HEK293 (cell line): ENCODE measurements around the gene GGTLC2.
A peak's percentile ranks its signal among the peaks of the same experiment; 100 is the strongest.

Experiments used
- CTCF ChIA-PET: fragments of 350-600 bp; formaldehyde crosslinking; extraction: SDS; loops from one replicate; lab custom pipeline; 2021; ENCODE audit warnings: antibody characterized with exemption; lab: Yijun Ruan, JAX
- POLR2A ChIA-PET: fragments of 300-600 bp; formaldehyde crosslinking; extraction: SDS; loops from one replicate; lab custom pipeline; 2020; ENCODE audit warnings: antibody characterized with exemption, inconsistent platforms; lab: Yijun Ruan, JAX
- H3K27ac ChIP-seq: fragments of 200-500 bp; sonication (Bioruptor generic); 2 replicates; pipeline ENCODE4 v1.5.1; 2014; ENCODE audit warnings: low read depth, low read length, control low read depth, inconsistent platforms; ENCODE audit errors: extremely low read depth
- H3K36me3 ChIP-seq, 2 experiments: fragments of 200-500 bp in 1 of 2; sonication (Bioruptor generic) in 1 of 2; 1 replicate in 1 of 2; 2 replicates in 1 of 2; pipeline ENCODE4 v1.5.1; 2014 to 2017; ENCODE audit warnings: inconsistent platforms in 2 of 2, low read length in 2 of 2; ENCODE audit not compliant: control insufficient read depth in 2 of 2, insufficient read depth in 1 of 2
- H3K4me1 ChIP-seq: fragments of 200-500 bp; sonication (Bioruptor generic); 2 replicates; pipeline ENCODE4 v1.5.1; 2014; ENCODE audit warnings: mild to moderate bottlenecking, low read length, inconsistent platforms; ENCODE audit not compliant: control insufficient read depth, insufficient read depth
- H3K4me3 ChIP-seq: 2 replicates; pipeline ENCODE4 v1.5.1; 2011; ENCODE audit warnings: low read depth, mild to moderate bottlenecking, control low read depth, low read length, moderate library complexity
- H3K9me3 ChIP-seq: fragments of 200-500 bp; sonication (Bioruptor generic); 2 replicates; pipeline ENCODE4 v1.5.1; 2014; ENCODE audit warnings: low read depth, low read length, inconsistent platforms; ENCODE audit not compliant: control insufficient read depth, insufficient read depth
- CTCF ChIP-seq: fragments of 450-650 bp; formaldehyde crosslinking; IDR thresholded peaks from 2 replicates; pipeline ENCODE4 v1.5.1; 2016; ENCODE audit warnings: missing biosample characterization, missing genetic modification characterization
- HOXD13 ChIP-seq: sonication (generic); formaldehyde crosslinking; IDR thresholded peaks from 2 replicates; pipeline ENCODE4 v1.8.0; 2022; ENCODE audit warnings: missing genetic modification reagents, borderline replicate concordance
- KLF8 ChIP-seq: fragments of 450-650 bp; formaldehyde crosslinking; IDR thresholded peaks from 2 replicates; pipeline ENCODE4 v1.5.1; 2016; ENCODE audit warnings: missing biosample characterization, missing genetic modification characterization
- RBAK ChIP-seq: fragments of 450-650 bp; formaldehyde crosslinking; IDR thresholded peaks from 2 replicates; pipeline ENCODE4 v1.5.1; 2016; ENCODE audit warnings: missing biosample characterization, missing genetic modification characterization
- SCRT1 ChIP-seq: fragments of 450-650 bp; formaldehyde crosslinking; IDR thresholded peaks from 2 replicates; pipeline ENCODE4 v1.5.1; 2016; ENCODE audit warnings: missing biosample characterization, missing genetic modification characterization, borderline replicate concordance
- SCRT2 ChIP-seq: fragments of 450-650 bp; formaldehyde crosslinking; IDR thresholded peaks from 2 replicates; pipeline ENCODE4 v1.5.1; 2016; ENCODE audit warnings: missing biosample characterization, missing genetic modification characterization
- YY1 ChIP-seq: fragments of 450-650 bp; formaldehyde crosslinking; IDR thresholded peaks from 2 replicates; pipeline ENCODE4 v1.5.1; 2018; ENCODE audit warnings: missing biosample characterization, missing genetic modification characterization
- ZNF10 ChIP-seq: fragments of 450-650 bp; formaldehyde crosslinking; IDR thresholded peaks from 2 replicates; pipeline ENCODE4 v1.5.1; 2017; ENCODE audit warnings: missing biosample characterization, missing genetic modification characterization
- ZNF121 ChIP-seq: fragments of 450-650 bp; formaldehyde crosslinking; IDR thresholded peaks from 2 replicates; pipeline ENCODE4 v1.5.1; 2016; ENCODE audit warnings: missing biosample characterization, missing genetic modification characterization
- ZNF133 ChIP-seq: fragments of 450-650 bp; formaldehyde crosslinking; IDR thresholded peaks from 2 replicates; pipeline ENCODE4 v1.5.1; 2016; ENCODE audit warnings: missing biosample characterization, missing genetic modification characterization
- ZNF155 ChIP-seq: fragments of 450-650 bp; formaldehyde crosslinking; IDR thresholded peaks from 2 replicates; pipeline ENCODE4 v1.5.1; 2016; ENCODE audit warnings: missing biosample characterization, missing genetic modification characterization
- ZNF404 ChIP-seq: fragments of 450-650 bp; formaldehyde crosslinking; IDR thresholded peaks from 2 replicates; pipeline ENCODE4 v1.5.1; 2017; ENCODE audit warnings: missing biosample characterization, missing genetic modification characterization
- ZNF473 ChIP-seq: fragments of 450-650 bp; formaldehyde crosslinking; IDR thresholded peaks from 2 replicates; pipeline ENCODE4 v1.5.1; 2017; ENCODE audit warnings: missing biosample characterization, missing genetic modification characterization
- ZNF544 ChIP-seq: fragments of 450-650 bp; formaldehyde crosslinking; IDR thresholded peaks from 2 replicates; pipeline ENCODE4 v1.5.0; 2017; ENCODE audit warnings: missing biosample characterization, missing genetic modification characterization
- ZNF560 ChIP-seq: fragments of 450-650 bp; formaldehyde crosslinking; IDR thresholded peaks from 2 replicates; pipeline ENCODE4 v1.5.1; 2017; ENCODE audit warnings: missing biosample characterization, missing genetic modification characterization, borderline replicate concordance
- ZNF610 ChIP-seq: fragments of 450-650 bp; formaldehyde crosslinking; IDR thresholded peaks from 2 replicates; pipeline ENCODE4 v1.5.1; 2016; ENCODE audit warnings: missing biosample characterization, missing genetic modification characterization, borderline replicate concordance
- ZNF654 ChIP-seq: fragments of 450-650 bp; formaldehyde crosslinking; IDR thresholded peaks from 2 replicates; pipeline ENCODE4 v1.5.1; 2016; ENCODE audit warnings: low read depth, missing biosample characterization, missing genetic modification characterization
- ZNF658 ChIP-seq: fragments of 450-650 bp; formaldehyde crosslinking; IDR thresholded peaks from 2 replicates; pipeline ENCODE4; 2016; ENCODE audit warnings: missing biosample characterization, missing genetic modification characterization
- ZNF837 ChIP-seq: fragments of 450-650 bp; formaldehyde crosslinking; IDR thresholded peaks from 2 replicates; pipeline ENCODE4 v1.5.1; 2016; ENCODE audit warnings: missing biosample characterization, missing genetic modification characterization
- TF ChIP-seq, protein P1 (sequence below): fragments of 450-650 bp; formaldehyde crosslinking; IDR thresholded peaks from 2 replicates; pipeline ENCODE4 v1.5.1; 2016; ENCODE audit warnings: missing biosample characterization, missing genetic modification characterization
- TF ChIP-seq, protein P2 (sequence below): fragments of 450-650 bp; formaldehyde crosslinking; IDR thresholded peaks from 2 replicates; pipeline ENCODE4 v1.5.1; 2017; ENCODE audit warnings: missing biosample characterization, missing genetic modification characterization
- TF ChIP-seq, protein P3 (sequence below): fragments of 450-650 bp; formaldehyde crosslinking; IDR thresholded peaks from 2 replicates; pipeline ENCODE4 v1.5.1; 2016; ENCODE audit warnings: missing biosample characterization, missing genetic modification characterization

Gene GGTLC2

GRCh38 chr22:22662095-22662494, 17.7 kb downstream of the GGTLC2 start:
- H3K36me3 ChIP-seq: no peaks in the 10 kb centered on the region
- CTCF ChIA-PET: interaction anchor here (0.6 to 1.7 kb wide), 5 partner anchors 23 to 552 kb away, joined by 3 to 5 read pairs (median 4); no protein-coding TSS in a partner anchor
- no peak overlapping the region for H3K4me3 ChIP-seq
- no peak for TF ChIP-seq ZNF658 (tag by site-specific recombination)
- TF ChIP-seq ZNF133 (tag by site-specific recombination): no peak
- no peak for TF ChIP-seq ZNF155
- TF ChIP-seq, all 188 proteins: peak for 0
- no peaks in the 10 kb centered on the region for H3K4me1 ChIP-seq
- no peak overlapping the region for H3K27ac ChIP-seq
- POLR2A ChIA-PET: no interaction called here
- no peaks in the 10 kb centered on the region for H3K9me3 ChIP-seq

GRCh38 chr22:22663861-22664800, 19.7 kb downstream of the GGTLC2 start:
- Histone ChIP-seq H3K36me3 (no peaks in the 10 kb centered on the region), H3K9me3 (no peaks in the 10 kb centered on the region), H3K4me1 (no peaks in the 10 kb centered on the region), H3K27ac (no peak overlapping the region), H3K4me3 (no peak overlapping the region)
- CTCF ChIA-PET: interaction anchor here (0.6 to 4.4 kb wide), 6 partner anchors 21 to 78 kb away, joined by 3 to 88 read pairs (median 6); no protein-coding TSS in a partner anchor
- POLR2A ChIA-PET: no interaction called here
- TF ChIP-seq, protein P1, sequence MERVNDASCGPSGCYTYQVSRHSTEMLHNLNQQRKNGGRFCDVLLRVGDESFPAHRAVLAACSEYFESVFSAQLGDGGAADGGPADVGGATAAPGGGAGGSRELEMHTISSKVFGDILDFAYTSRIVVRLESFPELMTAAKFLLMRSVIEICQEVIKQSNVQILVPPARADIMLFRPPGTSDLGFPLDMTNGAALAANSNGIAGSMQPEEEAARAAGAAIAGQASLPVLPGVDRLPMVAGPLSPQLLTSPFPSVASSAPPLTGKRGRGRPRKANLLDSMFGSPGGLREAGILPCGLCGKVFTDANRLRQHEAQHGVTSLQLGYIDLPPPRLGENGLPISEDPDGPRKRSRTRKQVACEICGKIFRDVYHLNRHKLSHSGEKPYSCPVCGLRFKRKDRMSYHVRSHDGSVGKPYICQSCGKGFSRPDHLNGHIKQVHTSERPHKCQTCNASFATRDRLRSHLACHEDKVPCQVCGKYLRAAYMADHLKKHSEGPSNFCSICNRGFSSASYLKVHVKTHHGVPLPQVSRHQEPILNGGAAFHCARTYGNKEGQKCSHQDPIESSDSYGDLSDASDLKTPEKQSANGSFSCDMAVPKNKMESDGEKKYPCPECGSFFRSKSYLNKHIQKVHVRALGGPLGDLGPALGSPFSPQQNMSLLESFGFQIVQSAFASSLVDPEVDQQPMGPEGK: no peak
- no peak for TF ChIP-seq ZNF610 (tag by site-specific recombination)
- no peak for TF ChIP-seq ZNF837
- TF ChIP-seq, protein P2, sequence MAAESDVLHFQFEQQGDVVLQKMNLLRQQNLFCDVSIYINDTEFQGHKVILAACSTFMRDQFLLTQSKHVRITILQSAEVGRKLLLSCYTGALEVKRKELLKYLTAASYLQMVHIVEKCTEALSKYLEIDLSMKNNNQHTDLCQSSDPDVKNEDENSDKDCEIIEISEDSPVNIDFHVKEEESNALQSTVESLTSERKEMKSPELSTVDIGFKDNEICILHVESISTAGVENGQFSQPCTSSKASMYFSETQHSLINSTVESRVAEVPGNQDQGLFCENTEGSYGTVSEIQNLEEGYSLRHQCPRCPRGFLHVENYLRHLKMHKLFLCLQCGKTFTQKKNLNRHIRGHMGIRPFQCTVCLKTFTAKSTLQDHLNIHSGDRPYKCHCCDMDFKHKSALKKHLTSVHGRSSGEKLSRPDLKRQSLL (tag by site-specific recombination): no peak

DNA sequence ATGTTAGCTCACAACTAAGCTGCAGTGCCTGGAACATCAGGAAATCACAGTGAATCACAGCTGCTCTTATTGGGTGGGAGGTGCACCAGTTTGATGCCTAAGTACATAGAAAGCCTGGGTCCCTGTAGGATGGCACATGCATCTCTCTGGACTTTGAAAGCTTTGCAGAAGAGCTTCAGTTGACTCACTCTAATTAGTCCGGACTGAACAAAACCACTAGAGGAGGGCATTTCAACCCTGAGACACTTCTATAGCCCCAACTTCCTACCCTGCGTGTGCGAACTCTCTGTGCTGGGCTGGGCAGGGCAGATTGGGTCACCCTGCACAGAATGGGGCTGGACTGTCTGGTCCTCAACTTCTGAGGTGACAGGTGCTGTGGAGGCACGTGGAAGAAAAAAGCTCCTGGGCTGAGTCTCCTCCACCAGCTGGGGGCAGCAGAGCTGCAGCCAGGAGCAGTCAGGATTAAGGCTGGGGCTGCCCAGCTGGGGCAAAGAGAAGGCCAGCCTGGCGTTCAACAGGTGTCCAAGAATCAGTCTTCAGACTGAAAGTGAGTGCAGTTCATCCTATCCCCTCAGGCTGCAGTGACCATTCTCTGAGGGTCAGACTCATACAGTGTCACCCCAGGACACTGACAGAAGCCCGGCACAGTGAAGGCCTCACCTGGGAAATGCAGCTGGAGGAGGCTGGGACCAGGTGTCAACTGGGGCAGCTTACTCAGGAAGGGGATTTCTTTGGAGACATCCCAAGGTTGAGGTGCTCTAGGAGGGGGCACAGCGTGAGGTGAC, 22.1 kb downstream of the GGTLC2 start:
- POLR2A ChIA-PET: interaction anchor here (0.8 to 1.3 kb wide), 3 partner anchors 13 to 26 kb away, joined by 3 to 4 read pairs (median 3); no protein-coding TSS in a partner anchor
- TF ChIP-seq ZNF121 (tag by site-specific recombination) (no peak), ZNF544 (tag by site-specific recombination) (no peak), ZNF10 (no peak), KLF8 (tag by site-specific recombination) (no peak), SCRT2 (tag by site-specific recombination) (peak; percentile 95), ZNF473 (no peak), CTCF (tag by site-specific recombination) (peak; percentile 65), ZNF654 (tag by site-specific recombination) (peak; percentile 42), SCRT1 (peak; percentile 92), HOXD13 (CRISPR knock-in tag) (no peak), ZNF404 (no peak), ZNF560 (tag by site-specific recombination) (no peak), YY1 (tag by site-specific recombination) (no peak), RBAK (tag by site-specific recombination) (no peak)
- TF ChIP-seq, protein P3, sequence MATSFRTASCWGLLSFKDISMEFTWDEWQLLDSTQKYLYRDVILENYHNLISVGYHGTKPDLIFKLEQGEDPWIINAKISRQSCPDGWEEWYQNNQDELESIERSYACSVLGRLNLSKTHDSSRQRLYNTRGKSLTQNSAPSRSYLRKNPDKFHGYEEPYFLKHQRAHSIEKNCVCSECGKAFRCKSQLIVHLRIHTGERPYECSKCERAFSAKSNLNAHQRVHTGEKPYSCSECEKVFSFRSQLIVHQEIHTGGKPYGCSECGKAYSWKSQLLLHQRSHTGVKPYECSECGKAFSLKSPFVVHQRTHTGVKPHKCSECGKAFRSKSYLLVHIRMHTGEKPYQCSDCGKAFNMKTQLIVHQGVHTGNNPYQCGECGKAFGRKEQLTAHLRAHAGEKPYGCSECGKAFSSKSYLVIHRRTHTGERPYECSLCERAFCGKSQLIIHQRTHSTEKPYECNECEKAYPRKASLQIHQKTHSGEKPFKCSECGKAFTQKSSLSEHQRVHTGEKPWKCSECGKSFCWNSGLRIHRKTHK (tag by site-specific recombination): no peak
- Histone ChIP-seq H3K36me3 (no peaks in the 10 kb centered on the region), H3K9me3 (no peaks in the 10 kb centered on the region), H3K4me3 (no peak overlapping the region), H3K4me1 (no peaks in the 10 kb centered on the region), H3K27ac (no peak overlapping the region)
- CTCF ChIA-PET: interaction anchor here (0.6 to 5.6 kb wide), 37 partner anchors 9 to 472 kb away, joined by 3 to 94 read pairs (median 5); no protein-coding TSS in a partner anchor
